ENCODE measurements around the gene UBE4A.
A peak's percentile ranks its signal among the peaks of the same experiment; 100 is the strongest.
"Not testable (repeated sequence)": the region's sequence is repeated elsewhere in the genome, so short reads cannot be mapped to it uniquely, and the experiment has no call there.

UBE4A gene

DNA sequence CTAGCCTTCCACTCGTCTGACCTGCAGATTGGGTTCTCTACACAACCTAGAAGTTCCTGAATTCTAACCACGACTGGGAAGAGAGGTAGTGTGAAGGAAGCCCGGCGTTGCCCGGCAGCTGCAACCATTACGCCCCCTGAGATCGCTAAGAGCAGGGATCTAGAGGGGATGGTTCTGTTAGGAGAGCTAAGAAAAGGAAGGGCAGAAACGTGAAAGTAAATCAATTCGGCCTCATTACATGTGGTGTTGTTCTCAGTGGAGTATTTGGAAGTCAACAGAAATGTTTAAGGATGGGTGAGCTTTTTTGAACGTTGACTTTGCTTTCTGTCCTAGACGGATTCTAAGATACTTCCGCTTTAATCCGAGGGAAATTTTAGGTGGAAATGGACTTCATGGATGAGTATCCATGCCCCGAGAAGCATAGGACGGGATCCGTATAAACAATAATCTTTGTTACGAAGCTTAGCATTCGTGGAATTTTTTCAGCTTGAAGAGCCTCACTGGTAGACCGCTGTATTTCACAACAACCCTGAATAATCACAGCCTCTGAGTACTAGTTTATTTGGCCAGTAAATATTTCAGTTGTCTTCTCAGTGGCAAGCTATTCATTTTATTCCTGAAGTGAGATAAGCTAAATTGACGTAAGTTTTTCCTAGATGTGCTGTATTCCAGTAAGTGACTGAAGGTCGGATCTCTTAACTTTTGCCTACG, 42.6 kb downstream of the UBE4A start:
- DNase-seq = no peak

DNA sequence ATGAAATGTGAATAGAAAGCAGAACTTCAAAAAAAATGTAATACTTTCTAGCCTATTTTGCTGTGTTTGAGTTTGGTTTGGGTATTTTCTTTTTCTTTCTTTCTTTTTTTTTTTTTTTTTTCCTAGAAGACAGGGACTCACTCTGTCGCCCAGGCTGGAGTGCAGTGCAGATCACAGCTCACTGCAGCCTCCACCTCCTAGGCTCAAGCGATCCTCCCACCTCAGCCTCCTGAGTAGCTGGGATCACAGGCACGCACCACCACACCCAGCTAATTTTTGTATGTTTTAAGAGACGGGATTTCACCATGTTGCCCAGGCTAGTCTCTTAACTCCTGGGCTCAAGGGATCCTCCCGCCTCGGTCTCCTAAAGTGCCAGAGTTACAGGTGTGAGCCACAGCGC, 43.2 kb downstream of the UBE4A start:
- DNase-seq = not testable (repeated sequence)

DNA sequence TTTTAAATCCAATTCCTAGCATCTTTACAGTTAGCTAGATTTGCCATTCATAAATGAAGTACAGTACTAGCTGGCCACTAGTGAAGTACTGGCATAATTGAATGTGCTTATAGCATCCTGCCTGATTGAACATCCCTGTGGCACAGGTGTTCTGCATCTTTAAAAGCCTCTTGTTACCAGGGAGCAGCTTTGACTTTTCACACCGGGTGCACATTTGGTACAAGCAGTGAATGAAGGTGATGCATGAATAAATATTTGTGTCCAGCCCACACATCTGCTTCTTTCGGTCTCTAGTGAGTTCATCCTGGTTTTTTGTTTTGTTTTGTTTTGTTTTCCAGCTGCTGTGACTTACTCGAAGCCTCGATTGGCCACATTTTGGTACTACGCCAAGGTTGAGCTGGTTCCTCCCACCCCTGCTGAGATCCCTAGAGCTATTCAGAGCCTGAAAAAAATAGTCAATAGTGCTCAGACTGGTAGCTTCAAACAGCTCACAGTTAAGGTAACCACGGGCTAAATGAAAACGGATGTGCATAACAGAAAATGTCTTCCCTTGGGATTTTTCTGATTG, 47.3 kb downstream of the UBE4A start:
- no peak for DNase-seq

DNA sequence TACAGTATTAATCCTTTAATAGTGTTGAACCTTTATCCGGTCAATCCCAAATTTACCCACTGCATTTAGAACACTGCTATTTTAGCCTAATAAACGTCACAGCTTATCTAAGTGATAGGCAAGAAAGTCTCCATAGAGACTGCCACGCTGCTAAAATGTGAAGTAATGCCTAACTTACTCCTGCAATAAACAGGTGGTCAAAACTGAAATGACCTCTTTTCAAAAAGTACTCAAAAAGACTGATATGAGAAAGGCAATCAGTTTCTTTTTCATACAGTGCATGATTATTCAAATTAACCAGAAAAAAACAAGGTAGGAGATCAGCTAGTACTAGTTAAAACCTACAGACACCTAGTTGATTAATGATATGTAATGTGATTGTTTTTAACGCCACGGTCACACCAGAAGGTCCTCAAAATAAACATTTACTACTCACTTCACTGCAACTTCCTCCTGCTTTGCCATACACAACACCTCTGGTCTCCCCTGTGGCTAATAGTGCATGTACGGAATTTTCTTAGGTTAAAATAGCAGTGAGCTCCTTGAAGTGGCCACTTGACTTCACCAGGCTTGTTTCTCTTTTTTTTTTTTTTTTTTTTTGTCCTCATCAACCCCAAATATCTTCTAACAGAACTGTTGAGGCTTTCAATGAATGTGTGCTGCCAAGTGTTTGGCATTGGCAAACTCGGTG, 50.8 kb downstream of the UBE4A start:
- DNase-seq = no peak

DNA sequence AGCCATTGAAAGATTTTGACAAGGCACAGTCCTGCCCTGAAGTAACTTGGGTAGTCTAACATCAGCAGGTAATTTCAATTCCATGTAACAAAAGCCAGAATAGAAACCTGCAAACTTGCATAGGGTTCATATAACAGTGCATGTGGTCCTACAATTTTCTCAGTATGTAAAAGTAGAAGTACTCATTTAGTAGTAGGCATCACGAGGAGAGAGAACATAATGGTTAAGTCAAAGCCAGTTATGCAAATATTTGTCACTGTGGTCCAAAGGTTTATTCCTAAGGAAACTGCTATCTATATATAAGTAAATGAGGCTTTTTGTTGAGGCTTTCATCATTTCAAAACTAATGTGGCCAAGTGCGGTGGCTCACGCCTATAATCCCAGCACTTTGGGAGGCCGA, 52.1 kb downstream of the UBE4A start:
- DNase-seq = no peak

DNA sequence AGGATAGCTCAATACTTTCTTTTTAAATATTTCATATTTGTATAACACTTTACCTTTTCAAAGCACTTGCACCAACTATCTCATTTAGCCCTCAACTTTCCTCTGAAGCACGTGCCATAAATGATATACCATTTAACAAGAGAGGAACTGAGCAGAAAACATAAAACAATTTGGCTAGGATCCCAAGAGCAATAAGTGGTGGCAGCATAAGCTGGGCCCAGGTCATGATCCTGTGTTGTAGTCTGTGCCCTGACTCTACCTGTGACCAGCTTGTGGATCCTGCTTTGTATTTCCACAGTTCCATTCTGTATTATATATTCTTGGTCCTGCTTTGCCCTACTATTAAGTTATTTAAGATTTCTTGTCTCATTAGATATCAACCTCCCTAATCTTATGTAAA, 53.5 kb downstream of the UBE4A start:
- DNase-seq = no peak

DNA sequence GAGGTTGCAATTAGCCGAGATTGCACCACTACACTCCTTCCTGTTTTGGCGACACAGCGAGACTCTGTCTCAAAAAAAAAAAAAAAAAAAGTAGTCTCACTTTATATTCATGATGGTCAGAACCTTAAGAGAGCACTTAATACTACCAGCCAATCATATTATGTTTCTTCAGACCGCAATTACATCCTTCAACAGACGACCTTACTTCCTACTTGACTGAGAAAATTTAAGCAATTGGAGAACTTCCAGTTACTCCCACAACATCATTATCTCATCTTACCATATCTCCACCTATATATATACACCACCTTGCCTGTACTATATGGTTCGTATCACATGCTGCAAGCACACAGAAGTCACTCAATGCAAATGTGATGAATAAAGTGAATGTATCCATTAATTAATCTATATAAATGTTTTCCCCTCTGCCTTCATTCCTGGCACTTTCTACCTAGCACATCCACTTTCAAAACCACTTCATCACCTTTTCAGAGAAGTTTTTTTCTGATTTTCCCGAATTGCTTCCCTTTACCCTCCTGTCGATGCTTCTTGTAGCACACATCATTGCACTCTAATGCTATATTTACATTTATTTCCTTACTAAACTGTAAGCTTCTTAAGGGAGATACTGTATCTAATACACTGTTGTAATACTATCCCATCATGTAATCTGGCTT, 55.8 kb downstream of the UBE4A start:
- no peak for DNase-seq

DNA sequence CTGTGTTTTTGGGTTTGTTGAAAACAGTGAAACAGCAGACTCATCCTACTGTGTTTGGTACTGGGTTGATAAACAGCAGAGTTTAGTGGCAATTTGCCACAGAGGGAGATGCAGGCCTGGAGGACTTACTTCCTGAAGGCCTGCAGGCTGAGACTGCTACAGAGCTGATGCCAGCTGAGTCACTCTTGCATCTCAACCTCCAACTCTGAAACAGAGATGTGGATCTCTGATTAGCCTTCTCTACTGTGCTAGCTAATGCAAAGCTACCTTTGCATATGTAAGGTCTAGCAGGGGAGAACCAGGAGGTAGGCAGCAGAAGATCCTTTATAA, 56.3 kb downstream of the UBE4A start:
- peak in 1 of 2 donors; percentile 12 for DNase-seq

DNA sequence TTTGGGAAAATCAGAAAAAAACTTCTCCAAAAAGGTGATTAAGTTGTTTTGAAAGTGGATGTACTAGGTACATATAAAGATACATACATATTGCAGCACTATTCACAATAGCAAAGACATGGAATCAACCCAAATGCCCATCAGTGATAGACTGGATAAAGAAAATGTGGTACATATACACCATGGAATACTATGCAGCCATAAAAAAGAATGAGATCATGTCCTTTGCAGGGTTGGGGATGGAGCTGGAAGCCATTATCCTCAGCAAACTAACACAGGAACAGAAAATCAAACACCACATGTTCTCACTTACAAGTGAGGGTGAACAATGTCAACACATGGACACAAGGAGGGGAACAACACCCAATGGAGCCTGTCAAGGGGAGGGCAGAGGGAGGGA, 57.5 kb downstream of the UBE4A start:
- not testable (repeated sequence) for DNase-seq

DNA sequence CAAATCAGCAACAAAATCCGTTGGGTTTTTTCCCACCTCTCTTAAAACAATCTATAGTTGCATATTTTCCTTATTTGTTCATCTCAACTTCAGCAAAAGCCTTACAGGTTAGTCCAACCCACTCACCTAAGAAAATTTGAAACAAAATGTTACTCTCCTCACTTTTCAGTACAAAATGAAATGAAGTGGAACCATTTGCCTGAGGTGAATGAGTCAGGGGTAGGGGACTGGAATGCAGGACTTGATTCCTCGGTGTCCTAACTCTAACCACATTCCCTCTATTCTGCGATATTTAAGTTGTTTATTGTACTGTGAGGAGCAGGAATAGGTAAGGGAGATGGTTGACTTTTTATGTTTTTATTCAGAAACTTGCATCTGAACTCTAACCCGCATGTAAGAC, 58.4 kb downstream of the UBE4A start:
- DNase-seq = no peak

DNA sequence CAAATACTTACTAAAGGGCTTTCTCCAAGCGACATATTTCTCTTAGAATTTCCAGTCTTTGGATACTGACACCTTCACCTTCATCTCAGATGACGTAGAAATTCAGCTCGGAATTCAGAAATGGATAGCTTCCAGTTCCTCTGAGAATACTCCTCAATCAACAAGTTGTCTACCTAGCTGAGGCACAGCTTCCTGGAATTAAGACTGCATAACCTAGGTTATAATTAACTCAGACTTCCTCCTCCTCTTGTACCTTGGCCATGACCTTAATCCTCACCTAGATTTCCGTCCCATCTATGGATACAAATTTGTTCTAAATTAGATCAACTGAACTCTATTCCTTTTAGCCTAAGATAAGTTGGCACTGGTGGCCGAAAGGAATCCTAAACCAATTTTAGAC, 59.4 kb downstream of the UBE4A start:
- DNase-seq = no peak

DNA sequence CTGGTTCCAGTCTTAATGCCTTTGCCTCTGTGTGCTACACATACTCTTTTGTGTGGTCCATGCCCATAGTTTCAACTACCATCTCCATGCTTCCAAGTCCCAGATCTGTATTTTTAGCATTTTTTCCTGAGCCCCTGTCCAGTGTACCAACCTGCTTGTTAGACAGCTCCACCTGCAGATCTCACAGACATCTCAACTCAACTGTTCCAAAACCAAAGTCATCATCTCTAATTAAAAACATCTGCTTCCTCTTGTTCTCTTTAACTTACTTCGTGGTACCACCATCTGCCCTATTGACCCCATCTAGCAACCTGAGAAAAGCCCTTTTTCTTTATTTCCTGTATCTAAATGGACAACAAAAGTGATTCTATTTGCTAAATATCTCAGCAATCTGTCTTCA, 68.3 kb downstream of the UBE4A start:
- DNase-seq = no peak

DNA sequence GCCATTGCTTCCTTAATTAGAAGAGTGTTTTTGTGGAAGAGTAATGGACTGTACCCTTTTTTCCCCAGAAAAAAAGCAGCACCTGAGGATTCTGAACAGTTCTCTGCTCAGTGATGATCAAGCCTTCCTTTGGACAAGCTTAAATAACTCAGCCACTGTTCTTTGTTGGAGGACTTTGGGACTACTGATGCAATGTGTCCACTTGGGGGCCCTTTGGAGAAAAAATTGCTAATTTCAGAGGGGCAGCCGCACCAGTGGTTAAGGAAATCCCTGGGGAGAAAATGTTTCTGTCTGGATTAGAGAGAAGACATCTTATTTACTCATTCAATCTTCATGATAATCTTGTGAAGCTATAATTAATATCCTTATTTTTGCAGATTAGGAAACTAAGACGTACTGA, 71.6 kb downstream of the UBE4A start:
- DNase-seq = no peak

DNA sequence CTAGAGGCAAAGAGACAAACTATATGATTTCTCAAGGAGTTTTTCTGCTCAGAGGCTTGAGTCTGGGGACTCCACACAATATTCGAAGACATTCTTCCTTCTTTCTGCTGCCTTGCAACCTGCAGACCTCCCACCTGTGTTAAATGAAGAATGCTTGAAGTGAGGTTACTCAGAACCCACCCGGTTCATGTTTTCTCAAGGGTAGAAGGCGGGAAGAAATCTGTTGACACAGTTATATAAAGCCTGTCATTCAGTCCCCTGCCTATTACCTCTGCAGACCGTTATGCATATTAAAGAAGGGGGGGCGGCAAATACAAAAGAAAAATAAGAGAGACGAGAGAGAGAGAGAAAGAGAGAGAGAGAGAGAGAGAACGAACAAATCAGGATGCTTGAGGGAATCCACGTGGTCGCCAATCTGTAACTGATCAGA, 74.7 kb downstream of the UBE4A start:
- no peak for DNase-seq

DNA sequence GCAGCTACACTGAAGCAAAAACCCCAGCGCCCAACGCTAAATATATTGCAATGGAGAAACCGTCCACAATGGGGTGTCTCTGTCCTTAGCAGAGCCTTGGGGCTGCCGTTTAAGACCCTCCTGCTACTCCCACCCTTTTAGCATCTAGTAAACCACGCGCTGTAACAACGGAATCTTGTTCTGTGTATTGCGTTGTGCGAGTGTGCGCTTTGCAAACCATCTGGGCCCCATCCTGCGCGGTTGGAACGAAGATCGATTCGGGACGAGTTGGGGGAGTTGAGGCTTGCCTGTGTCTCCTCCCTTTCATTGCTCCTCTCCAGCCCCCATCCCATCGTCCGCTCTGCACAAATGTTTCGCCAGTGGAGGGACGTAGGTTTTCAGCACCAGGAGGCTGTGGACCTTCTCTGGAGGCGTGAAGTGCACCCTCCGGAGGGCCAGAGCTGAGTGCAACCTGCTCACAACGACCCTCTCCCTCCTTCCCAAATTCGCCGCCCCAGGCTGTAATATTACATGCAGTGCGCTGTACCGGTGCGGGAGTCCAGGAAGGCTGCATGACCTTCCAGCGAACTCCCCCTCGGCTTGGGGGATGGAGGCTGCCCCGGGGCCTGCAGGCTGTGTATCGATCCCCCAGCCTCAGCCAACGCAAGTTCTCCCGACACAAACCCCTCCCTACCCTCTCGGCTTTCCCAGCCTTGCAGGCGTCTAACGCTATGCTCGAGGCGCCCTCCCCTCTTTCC, 75.3 kb downstream of the UBE4A start:
- peak; percentile 47 to 53 for DNase-seq

DNA sequence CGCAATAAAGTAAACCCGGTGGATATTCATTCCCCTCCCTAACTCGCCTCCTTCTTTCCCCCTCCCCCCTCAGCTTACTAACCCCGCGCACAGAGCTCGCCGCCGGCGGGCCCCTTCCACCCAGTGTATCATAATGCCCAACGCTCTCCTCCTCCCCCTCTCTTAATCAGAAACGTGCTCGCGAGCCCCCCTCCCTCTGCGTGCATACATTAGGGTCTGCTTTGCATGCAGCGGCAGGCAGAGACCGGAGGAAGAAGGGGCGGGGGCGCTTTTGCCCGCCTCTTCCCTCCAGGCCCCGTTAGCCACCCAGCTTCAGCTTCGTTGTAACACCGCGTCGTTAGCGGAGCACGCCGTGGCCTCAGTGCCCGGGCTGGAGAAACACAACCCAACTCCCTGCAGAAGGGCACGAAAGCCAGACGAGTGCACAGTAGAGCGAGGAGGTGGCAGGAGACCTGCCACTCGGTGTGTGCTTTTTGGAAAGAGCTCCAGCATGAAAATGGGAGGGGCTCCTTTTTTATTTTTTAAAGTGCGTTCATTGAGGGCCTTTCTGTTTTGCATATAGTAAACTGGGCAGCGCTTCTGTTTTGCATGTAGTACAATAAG, 76.0 kb downstream of the UBE4A start:
- peak; percentile 69 to 72 for DNase-seq

DNA sequence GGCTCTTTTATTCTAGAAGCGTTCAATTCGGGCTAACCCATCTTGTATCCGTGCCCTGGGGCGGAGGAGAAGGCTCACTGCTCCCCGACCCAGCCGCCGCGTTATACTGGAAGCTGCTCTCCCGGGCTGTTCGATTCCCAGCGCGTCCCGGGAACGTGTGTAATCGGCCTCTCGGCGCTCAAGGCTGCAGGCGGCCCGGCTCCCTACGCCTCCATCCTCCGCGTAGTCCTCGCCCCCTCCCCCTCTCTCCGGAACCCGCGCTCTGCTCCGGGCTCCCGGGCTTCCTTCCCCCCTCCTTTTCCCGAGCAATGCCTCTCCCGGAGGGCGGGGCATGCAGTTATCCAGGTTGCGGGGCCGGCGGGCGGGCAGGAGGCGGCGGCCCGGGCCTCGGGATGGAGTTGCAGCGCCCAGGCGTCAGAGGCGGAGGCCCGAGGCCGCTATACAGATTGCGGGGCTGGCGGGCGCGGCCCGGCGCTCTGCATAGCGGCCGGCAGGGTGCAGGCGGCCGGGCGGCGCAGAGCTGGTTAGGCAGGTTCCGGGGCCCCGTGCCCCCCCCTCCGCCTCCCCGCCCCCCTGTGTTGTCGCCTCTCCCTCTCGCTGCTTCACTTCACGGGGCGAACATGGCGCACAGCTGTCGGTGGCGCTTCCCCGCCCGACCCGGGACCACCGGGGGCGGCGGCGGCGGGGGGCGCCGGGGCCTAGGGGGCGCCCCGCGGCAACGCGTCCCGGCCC, 76.7 kb downstream of the UBE4A start, which contains the start of gene KMT2A:
Gene KMT2A (plus strand): TSS at position 600 of the 732 bp plus-strand sequence. CDS start 21 bp downstream, at position 621.
- DNase-seq = peak; percentile 96 to 97

DNA sequence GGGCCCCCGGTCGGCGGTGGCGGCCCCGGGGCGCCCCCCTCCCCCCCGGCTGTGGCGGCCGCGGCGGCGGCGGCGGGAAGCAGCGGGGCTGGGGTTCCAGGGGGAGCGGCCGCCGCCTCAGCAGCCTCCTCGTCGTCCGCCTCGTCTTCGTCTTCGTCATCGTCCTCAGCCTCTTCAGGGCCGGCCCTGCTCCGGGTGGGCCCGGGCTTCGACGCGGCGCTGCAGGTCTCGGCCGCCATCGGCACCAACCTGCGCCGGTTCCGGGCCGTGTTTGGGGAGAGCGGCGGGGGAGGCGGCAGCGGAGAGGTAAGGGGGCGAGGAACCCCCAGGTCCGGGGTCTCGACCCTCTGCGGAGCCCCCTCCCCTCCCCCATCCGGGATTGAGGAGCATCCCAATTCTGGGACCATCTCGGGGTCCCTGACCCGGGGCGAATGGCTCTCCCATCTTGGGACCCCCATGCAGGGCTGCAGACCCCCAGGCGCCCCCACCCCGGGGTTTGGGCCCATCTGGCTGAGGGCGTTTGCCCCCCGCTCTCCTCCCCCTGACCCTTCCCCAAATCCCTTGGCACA, 77.3 kb downstream of the UBE4A start:
- peak; percentile 43 to 47 for DNase-seq

DNA sequence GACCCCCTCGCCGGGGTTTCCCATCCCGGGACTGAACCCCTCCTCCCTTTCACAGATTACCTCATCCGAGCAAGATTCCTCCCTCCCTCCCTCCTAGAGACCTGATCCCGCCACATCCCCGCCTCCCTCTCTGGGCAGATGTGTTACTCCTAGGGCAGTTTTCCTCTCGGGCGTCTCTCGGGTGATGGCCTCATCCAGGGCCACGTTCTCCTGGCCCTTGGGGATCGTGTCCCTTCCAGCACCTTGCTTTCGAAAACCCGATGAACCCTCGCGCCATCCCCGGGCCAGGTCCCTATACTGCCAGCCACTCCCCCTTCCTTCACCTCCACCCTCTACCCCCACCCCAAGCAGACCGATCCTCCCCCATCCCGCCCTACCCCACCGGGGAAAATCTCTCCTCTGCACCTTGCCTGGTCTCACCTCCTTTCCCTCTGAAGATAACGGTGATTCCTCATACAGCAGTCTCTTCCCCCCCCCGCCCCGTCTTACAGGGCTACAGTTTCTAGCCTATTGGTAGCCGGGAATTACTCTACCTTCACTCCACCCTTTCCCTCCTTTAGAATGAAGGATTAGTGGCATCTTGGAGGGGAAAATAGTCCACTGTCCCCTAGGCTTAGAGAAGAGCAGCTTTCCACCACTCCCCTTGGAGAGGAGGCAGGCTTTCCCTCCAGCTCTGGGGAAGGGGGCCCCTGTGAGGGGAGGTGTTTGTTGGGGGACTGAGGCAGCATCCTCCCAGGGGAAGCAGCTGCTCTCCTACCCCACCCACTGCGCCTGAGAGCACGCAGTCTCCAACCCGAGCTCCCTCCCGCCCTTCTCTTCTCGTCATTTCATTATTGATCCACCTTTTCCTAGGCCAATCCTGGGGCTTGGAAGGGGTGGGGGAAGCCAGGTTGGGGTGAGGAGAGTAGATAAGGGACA, 78.1 kb downstream of the UBE4A start:
- peak; percentile 48 to 58 for DNase-seq

DNA sequence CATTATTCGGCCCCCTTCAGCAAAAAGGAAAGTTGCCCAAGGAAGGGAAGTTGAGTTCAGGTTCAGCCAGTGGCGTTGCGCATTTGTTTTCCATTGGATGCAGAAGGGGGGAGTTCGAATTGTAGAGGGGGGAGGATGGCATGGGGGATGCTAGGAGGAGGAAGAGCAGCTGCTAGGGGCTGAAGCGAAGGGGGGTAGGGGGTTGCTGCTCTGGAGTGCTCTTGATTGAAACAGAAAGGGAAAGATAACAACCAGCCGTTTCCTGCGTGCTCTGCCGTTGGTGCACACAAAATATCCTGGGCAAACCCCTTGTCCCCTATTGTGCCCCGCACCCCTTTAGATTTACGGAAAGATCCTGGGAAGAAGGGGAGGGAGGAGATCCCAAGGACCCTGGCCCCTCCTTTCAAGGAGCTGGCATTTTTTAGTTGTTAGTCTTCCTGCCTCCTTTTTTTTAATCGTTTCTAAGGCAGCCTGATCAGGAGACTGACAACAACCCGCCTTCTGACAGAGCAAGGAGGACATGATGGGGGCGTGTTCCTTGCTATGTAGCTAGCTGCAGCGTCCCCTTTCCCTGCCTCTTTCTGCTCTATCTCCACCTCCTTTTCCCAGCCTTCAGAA, 79.0 kb downstream of the UBE4A start:
- DNase-seq = peak; percentile 47 to 57

Data from stimulated activated CD4-positive, alpha-beta T cell treated with anti-CD3 and anti-CD28 coated beads, Interleukin-2, amount 100 ng/mL, for 24 hours (primary cell).